Upper lobe of left lung (tissue), 4 donors: ENCODE measurements around the gene METTL9.

Source experiments
- EP300 ChIP-seq, 4 donors: sonication (generic); formaldehyde crosslinking; IDR thresholded peaks; one replicate each; pipeline ENCODE4 v1.5.1; 2017; ENCODE audit warnings: antibody characterized with exemption in 4 of 4, control low read depth in 2 of 4
- POLR2A ChIP-seq, 4 donors: fragments of 450-650 bp; IDR thresholded peaks; one replicate each; pipeline ENCODE4 v1.5.1; 2016 to 2017; ENCODE audit warnings: antibody characterized with exemption in 4 of 4, mild to moderate bottlenecking in 2 of 4
- POLR2AphosphoS5 ChIP-seq, 2 donors: sonication (generic); formaldehyde crosslinking; IDR thresholded peaks; one replicate each; pipeline ENCODE4 v1.5.1; 2017; ENCODE audit warnings: antibody characterized with exemption in 2 of 2
- TF ChIP-seq, protein P1 (sequence below), 6 experiments: fragments of 450-650 bp in 4 of 6; fragments of 200-600 bp in 2 of 6; sonication (generic) in 2 of 6; IDR thresholded peaks; one replicate each; pipeline ENCODE4 v1.5.1; 2016 to 2019; ENCODE audit warnings: antibody characterized with exemption in 6 of 6

DNA sequence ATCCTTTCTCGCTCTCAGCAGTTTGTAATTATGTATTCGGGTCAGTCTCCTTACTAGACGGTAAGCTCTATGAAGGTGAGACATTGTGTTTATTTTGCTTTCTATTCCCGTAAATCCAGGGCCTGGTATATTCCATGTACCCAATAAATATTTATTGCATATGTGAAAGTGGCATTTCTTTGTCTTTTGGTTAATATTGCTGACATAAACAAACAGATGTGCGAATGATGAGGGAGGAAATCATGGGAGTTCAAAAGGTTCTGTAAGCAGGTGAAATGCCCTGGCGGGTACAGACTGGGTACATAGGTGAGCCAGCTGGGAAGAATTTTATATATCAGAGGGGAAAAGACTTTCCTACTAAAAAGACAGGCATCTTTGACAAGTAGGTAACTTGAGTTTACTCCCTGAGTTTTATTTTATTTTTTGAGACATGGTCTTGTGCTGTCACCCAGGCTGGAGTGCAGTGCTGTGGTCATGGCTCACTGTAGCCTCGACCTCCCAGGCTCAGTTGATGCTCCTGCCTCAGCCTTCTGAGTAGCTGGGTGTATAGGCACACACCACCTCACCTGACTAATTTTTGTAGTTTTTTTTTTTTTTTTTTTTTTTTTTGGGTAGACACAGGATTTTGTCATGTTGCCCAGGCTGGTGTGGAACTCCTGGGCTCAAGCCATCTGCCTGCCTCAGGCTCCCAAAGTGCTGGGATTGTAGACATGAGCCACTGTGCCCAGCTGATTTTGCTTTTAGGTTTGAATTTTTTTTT is 5.7 kb upstream of the METTL9 start:
- TF ChIP-seq, protein P1, sequence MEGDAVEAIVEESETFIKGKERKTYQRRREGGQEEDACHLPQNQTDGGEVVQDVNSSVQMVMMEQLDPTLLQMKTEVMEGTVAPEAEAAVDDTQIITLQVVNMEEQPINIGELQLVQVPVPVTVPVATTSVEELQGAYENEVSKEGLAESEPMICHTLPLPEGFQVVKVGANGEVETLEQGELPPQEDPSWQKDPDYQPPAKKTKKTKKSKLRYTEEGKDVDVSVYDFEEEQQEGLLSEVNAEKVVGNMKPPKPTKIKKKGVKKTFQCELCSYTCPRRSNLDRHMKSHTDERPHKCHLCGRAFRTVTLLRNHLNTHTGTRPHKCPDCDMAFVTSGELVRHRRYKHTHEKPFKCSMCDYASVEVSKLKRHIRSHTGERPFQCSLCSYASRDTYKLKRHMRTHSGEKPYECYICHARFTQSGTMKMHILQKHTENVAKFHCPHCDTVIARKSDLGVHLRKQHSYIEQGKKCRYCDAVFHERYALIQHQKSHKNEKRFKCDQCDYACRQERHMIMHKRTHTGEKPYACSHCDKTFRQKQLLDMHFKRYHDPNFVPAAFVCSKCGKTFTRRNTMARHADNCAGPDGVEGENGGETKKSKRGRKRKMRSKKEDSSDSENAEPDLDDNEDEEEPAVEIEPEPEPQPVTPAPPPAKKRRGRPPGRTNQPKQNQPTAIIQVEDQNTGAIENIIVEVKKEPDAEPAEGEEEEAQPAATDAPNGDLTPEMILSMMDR (IDR thresholded peaks at IDR 0.05) = no peak
- TF ChIP-seq POLR2A (IDR thresholded peaks at IDR 0.05) (no peak), POLR2AphosphoS5 (IDR thresholded peaks at IDR 0.05) (no peak), EP300 (IDR thresholded peaks at IDR 0.05) (no peak)
